ENCODE measurements around the gene HDAC7.
"Not testable (repeated sequence)": the region's sequence is repeated elsewhere in the genome, so short reads cannot be mapped to it uniquely, and the experiment has no call there.

Gene HDAC7

DNA sequence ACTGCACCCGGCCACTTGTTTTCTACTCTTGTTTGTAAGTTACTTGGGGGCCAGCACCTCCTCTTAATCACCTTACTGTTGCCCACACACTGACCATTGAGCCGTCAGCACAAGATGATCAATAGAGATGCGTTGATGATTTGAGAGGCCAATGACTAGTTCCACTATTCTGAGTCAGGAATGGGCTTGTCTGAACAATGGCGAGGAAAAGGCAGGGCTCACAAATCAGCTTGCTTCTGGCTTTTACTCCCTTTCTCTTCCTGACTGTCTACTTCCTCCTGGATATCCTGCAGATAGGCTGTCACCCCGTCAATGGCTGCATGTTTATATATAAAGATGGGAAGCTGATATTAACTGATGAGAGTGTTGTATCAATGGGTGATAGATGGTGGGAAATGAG, 29.1 kb upstream of the HDAC7 start:
- DNase-seq (ENCODE audit: low spot score): no peak

DNA sequence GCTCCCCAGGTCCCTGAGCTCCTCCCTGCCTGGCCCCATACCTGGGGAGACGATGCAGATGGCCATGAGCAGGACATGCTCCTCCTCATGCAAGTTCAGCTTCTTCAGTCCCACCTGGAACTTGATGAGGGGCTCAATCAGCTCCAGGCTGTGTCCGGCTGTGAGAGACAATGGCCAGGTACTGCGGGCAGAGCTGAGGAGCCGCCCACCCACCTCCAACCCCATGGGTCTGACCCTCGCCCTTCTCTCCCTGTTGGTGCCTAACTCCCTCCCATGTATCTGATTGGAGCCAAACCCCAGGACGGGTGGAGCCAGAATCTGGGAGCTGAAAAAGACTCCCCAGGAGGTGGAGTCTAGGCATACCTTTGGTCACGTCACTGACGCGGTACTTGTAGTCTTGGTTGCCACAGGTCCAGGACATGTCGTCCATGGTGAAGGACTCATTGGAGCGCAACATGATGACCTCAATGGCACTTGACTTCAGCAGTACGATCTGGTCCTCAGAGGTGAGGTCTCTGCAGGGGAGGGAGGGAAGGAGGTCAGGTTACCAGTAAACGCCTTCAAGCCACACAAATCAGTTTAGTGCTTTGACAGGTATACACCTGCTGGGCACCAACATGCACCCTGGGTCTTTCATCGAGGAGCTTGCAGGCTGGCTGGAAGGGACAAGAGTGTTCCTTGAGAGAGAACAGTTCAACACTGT, 26.7 kb upstream of the HDAC7 start:
- no peak for DNase-seq (ENCODE audit: low spot score)

DNA sequence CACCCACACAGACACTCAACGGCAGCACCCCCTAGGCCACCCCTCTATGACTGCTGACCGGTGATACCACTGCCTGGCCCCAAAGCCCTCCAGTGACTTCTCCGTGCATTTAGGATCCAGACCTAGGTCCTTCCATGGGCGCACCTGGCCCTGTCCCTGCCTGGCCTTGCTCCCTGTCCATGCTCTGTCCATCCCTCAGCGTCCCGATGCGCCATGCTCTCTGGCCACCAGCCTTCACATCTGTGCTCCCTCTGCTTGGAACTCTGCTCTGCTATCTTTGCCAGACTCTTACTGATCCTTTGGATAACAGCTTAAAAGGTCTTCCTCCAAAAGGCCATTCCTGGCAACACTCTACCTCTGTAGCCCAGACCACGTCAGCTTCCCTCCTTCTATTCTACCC, 25.4 kb upstream of the HDAC7 start:
- no peak for DNase-seq (ENCODE audit: low spot score)

- DNase-seq (ENCODE audit: low spot score): no peak
Observed at GRCh38 chr12:47844264-47845019, 24.7 kb upstream of the HDAC7 start.

DNA sequence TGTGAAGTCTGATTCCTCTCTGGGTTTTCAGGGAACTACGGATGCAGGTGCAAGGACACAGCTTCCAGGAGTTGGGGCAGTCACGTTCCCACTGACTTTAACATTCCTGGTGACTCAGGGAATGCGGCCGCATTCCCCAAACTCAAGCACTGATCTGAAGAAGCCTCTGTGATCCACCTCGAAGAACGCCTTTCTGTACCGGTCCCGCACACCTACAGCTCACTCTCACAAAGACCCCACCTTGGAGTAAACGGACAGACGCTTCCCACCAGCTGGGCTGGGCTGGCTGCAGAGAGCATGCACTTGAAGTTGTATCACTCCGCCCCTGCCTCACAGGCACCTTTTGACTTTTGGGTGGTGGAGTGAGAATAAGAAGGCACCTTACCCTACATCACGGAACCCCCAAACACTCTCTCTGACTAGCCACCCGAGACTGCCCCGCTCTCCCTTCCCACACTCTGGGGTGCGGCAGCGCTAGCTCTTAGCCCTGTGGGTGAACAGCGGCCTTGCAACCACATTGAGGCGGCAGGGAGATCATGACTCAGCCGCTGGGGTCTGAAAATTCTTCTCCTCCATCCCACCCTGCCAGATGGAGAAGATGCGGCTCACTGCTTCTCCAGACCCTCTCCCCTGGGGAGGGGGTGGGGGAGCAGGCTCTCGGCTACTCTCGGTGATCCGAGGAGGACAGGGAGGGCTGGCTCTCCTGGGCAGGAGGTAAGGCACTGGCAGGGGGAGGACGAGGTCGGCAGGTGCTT, 23.7 kb upstream of the HDAC7 start:
- DNase-seq (ENCODE audit: low spot score): no peak

DNA sequence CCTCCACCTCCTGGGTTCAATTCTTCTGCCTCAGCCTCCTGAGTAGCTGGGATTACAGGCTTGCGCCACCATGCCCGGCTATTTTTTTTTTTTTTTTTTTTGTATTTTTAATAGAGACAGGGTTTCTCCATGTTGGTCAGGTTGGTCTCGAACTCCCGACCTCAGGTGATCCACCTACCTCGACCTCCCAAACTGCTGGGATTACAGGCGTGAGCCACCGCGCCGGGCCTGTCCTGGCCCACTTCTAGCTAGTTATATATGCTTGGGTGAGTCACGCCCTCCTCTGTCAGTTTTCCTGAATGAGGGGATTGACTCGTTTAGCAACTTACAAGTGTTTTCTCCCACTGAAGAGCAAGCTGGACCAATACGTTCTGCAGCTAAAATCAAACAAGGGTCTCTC, 22.8 kb upstream of the HDAC7 start:
- DNase-seq (ENCODE audit: low spot score): not testable (repeated sequence)

DNA sequence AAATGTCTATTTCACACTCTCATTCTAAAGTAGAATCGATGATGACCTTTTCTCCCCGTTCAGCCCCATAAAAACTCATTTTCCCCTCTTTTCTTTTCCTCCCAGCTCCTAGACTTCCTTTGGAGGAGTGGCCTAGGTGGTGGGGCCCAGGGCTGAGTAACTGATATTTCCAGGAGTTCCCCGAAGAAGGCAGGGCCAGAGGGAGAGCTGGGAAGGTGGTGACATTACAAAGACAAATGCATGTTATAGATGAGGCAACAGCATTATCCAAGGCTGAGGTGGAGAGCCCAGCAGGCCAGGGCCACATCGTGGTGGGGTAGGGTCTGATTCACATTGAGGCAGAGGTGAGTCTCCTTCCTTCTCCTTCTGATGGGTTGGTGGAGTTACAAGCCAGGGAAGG, 22.2 kb upstream of the HDAC7 start:
- DNase-seq (ENCODE audit: low spot score): no peak

DNA sequence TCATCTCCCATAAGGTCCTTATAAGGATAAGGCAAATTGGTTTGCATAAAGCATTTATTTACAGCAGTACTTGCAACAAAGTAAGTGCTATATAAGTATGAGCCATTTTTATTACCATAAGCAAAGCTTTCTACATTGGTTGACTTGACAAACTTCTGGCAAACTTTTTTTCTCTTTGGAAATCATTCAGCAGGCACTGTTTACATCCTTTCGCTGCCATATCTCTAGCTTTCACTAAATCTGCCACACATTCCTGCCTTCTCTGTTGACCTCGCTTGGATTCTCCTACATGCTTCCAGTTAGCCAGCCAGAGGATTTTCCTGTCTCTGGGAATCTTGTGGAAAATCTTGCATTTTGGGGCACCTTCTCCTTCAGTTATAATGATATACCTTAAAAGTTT, 21.8 kb upstream of the HDAC7 start:
- no peak for DNase-seq (ENCODE audit: low spot score)

DNA sequence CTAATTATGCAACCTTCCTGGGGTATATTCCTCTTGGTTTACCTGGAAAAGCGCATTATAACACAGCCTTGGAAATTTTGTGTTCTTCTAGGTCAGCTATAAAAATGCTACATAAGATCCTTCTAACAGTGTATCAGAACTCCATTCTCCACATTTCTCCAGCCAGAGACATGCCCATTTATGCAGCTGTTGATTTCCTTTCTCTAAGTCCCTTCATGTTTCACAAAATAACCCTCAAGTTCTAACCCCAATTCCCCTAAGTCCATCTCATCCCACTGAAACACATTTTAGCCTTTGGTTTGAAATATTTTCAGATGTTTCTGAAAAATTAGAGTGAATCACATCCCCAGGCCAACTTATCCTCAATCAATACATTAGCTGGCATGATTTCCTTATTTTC, 20.9 kb upstream of the HDAC7 start:
- no peak for DNase-seq (ENCODE audit: low spot score)

- DNase-seq (ENCODE audit: low spot score): no peak
Observed at GRCh38 chr12:47839214-47839876, 19.6 kb upstream of the HDAC7 start.

DNA sequence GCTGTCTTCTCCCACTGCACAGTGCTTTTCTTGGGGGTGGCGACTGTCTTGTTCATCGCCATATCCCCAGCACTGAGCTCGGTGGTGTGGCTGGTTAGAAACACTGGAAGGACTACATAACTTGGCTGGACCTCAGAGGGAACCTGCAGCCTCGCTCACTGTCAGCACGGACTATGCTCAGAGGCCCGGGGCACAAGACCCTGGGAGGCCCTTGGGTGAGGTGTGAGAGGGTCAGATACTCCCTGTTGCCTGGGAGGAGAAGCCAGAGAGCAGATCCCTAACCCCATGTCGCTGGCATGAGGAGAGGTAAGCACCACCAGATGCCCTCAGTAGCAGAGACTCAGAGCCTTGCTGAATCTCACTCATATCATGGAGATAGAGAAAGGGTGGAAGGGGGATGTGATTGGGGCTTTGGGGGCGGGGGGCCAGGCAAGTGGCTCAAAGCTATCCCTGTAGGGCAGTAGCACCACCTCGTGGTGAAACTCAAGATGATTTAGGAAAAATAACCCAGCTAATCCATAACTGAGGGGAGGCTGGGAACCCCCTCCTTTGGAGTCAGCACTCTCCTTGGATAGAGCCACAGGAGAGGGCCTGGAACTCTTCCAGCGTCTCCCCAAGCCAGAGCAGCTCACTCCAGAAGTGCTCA, 18.7 kb upstream of the HDAC7 start:
- peak; percentile 44 for DNase-seq (ENCODE audit: low spot score)

DNA sequence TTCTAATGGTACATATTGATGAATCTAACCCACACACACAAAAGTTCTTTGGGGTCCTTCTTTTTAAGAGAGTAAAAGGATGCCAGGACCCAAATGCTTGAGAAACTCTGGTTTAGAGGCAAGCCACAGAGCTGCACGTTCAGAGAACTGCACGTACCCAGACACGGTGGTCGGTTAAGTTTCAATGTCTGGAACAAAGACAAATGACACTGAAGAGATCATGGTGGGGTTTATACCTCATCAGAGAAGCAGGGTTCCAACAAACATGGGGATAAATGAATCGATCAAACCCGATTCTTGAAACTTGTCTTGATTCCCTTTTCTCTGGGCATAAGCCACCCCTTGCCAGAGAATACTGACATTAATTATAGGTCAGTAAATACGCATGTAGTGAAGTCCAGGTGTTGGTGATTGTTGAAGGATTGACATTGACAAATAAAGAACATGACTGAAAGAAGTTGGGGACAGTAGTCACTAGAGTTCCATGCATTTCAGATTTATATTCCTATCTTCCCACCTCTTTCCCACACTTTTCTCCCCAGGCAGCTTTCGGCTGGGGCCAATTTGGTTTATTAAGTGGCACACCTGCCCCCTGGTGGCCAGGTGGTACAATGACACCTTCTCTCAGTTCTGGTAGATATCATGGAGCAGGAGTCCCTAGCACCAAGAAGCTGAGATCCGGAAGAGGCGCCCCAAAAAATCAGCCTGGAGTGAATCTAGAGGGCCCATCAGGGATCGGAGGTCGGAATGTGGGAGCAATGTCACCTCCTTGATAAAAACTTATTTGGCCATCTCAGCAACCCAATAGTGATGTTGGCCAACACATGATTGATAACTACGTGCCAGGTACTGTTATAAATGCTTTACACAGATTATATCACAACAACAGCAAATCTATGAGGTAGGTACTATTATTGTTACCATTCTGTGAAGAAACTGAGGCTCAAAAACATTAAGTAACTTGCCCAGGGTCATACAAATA, 17.8 kb upstream of the HDAC7 start:
- DNase-seq (ENCODE audit: low spot score): peak; percentile 74

- DNase-seq (ENCODE audit: low spot score): no peak
Observed at GRCh38 chr12:47835831-47836155, 16.1 kb upstream of the HDAC7 start.

- DNase-seq (ENCODE audit: low spot score): no peak
Observed at GRCh38 chr12:47835006-47835830, 15.5 kb upstream of the HDAC7 start.

DNA sequence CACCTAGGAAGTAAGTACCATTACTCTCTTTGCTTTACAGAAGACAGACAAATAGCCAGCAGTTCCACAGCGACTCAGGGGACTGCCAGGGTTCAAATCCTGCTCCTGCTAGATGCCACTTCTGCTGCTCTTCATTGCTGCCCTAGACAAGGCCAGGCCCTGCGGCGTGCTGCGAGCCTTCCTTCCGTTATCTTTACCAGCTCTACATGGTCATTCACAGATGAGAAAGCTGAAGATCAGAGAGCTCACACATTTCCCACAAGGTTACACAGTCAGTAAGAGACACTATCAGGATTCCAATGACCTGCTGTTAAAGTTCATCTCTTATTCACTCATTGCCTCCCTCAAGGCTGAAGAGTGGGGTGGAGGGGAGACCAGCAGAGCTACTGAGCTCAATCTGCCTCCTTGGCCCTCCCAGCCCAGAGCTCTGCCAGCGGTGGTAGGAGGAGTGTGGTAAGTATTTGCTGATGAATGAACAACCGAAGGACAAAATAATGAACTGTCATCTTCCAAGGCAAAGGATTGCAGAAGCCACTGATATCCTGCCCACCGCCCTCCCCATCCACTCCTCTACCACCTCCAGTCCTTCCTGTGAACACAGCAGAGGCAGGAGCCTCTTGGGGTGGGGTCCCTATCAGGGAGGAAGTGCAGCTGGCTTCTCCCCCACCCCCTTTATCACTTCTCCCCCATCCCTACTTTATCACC, 14.6 kb upstream of the HDAC7 start:
- DNase-seq (ENCODE audit: low spot score): no peak

- DNase-seq (ENCODE audit: low spot score): no peak
Observed at GRCh38 chr12:47833591-47834012, 13.9 kb upstream of the HDAC7 start.

- DNase-seq (ENCODE audit: low spot score): no peak
Observed at GRCh38 chr12:47832263-47832933, 12.7 kb upstream of the HDAC7 start.

DNA sequence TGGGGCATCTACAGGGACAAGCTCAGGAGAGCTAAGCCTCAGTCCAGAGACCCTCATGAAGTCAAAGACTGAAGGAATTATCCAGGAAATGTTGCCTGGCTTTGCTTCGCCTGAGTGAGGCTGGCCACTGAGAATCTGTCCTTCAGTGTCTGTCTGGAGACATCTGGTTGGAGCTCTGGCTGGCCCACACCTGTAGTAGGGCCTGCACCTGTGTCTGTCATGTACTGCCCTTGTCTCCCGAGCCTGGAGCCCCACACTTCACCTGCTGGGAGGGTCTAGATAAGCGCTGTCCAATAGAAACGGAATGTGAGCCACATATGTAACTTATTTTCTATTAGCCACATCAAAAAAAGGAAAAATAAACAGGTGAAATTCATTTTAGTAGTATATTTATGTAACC, 9.9 kb upstream of the HDAC7 start:
- no peak for DNase-seq (ENCODE audit: low spot score)

- DNase-seq (ENCODE audit: low spot score): no peak
Observed at GRCh38 chr12:47828976-47829482, 9.3 kb upstream of the HDAC7 start.

Measured in RKO (cell line).